ENCODE results near the gene KRT14. TPM values are rescaled to one million over a fixed set of nuclear protein-coding genes. Genes with fewer than 3 reads are reported as not detected.
"Not testable (repeated sequence)": the region's sequence is repeated elsewhere in the genome, so short reads cannot be mapped to it uniquely, and the experiment has no call there.

Gene KRT14
- total and polyA plus RNA-seq, 12 donors, result 0.30 TPM; not detected in 11

DNA sequence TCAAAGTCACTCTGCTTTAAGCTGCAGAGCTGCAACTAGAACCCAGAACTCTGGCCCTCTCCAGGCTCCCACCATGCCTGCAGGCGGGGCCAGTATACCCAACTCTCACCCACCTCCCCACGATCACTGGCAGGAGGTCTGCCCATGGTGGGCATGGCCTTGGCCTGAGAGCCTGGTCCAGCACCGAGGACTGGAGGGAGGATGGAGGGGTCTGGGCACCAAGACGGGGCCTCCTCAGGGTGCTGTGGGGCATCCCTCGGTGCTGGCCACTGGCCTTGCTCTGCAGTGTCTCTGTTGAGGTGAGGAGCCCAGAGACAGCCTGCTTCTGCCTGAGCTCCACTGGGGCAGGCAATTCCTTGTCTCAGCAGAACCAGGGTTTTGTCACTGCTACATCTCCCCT lies 27.4 kb upstream of the KRT14 start:
- Histone ChIP-seq H3K9me3 (no peaks in the 10 kb centered on the region), H3K27me3 (peaks cover 0 to 75% (median 40%) of the 10 kb centered on the region in 7 donors)

GRCh38 chr17:41613277-41614082 lies 26.8 kb upstream of the KRT14 start:
- Histone ChIP-seq H3K9me3 (no peaks in the 10 kb centered on the region), H3K27ac (no peak overlapping the region), H3K4me3 (no peak overlapping the region), H3K36me3 (no peaks in the 10 kb centered on the region), H3K4me1 (no peaks in the 10 kb centered on the region), H3K27me3 (peaks cover 0 to 72% (median 42%) of the 10 kb centered on the region in 7 donors)
- TF ChIP-seq, protein P1, sequence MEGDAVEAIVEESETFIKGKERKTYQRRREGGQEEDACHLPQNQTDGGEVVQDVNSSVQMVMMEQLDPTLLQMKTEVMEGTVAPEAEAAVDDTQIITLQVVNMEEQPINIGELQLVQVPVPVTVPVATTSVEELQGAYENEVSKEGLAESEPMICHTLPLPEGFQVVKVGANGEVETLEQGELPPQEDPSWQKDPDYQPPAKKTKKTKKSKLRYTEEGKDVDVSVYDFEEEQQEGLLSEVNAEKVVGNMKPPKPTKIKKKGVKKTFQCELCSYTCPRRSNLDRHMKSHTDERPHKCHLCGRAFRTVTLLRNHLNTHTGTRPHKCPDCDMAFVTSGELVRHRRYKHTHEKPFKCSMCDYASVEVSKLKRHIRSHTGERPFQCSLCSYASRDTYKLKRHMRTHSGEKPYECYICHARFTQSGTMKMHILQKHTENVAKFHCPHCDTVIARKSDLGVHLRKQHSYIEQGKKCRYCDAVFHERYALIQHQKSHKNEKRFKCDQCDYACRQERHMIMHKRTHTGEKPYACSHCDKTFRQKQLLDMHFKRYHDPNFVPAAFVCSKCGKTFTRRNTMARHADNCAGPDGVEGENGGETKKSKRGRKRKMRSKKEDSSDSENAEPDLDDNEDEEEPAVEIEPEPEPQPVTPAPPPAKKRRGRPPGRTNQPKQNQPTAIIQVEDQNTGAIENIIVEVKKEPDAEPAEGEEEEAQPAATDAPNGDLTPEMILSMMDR (IDR thresholded peaks at IDR 0.05), result no peak
- 89% methylated on average over 11 of the region's 11 CpGs for WGBS, 2 donors
- DNase-seq (no peak), ATAC-seq (no peak)
- intact Hi-C loops (cut with DNase I), result no loop called here

More for the DNA sequence above, 27.4 kb upstream of the KRT14 start:
- DNase-seq (no peak), ATAC-seq (no peak)
- WGBS, 2 donors, result 89% methylated on average over 5 of the region's 5 CpGs
- Histone ChIP-seq H3K4me1 (no peaks in the 10 kb centered on the region), H3K4me3 (no peak overlapping the region), H3K27ac (no peak overlapping the region), H3K36me3 (no peaks in the 10 kb centered on the region)
- TF ChIP-seq, protein P1 (IDR thresholded peaks at IDR 0.05), result no peak
- intact Hi-C loops (cut with DNase I), result no loop called here

DNA sequence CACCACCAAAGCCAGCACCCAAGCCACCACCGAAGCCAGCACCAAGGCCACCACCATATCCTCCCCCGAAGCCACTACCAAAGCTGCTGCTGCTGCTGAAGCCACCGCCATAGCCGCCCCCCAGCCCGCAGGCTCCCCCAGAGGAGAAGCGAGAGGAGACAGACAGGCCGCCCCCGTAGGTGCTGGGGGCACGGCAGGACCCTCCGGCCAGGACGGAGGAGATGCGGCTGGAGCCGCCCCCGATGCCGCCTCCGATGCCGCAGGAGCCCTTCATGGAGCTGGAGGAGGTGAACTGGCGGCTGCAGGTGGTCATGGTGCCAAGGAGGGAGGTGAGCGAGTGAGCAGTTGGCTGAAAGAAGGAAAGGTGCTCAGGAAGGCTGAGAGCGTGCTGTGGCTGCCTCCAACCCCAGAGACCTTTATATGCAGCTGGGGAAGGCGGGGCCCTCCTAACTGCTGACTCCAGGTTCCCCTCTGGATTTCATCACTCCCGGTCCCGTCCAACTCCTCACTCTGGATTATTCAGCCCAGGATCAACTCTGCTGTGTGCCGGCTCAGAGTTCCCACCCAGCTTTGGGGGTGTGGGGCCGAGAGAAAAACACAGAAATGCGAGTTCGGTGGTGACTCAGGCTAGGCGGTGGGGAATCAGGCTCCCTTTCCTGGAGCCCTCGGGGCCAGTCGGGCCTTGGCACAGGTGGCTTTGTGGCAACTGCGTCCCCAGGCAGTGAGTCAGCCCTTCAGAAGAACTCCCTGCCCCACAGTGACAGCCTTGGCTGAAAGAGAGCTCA lies 25.9 kb upstream of the KRT14 start, which contains the start of gene KRT16:
TSS of gene KRT16 (minus strand) at position 392 of the 785 bp plus-strand sequence. CDS start at position 313, 79 bp downstream.
- H3K27ac ChIP-seq; ATAC-seq; H3K9me3 ChIP-seq; H3K36me3 ChIP-seq; DNase-seq; H3K4me1 ChIP-seq; H3K4me3 ChIP-seq; intact Hi-C loops (cut with DNase I): not testable (repeated sequence)
- 75 to 78% methylated on average over 31 of the region's 31 CpGs for WGBS, 2 donors
- H3K27me3 ChIP-seq, result peaks cover 0 to 63% (median 34%) of the 10 kb centered on the region in 7 donors

GRCh38 chr17:41610965-41611640 lies 24.4 kb upstream of the KRT14 start:
- Histone ChIP-seq H3K4me3 (no peak overlapping the region), H3K27ac (no peak overlapping the region), H3K36me3 (no peaks in the 10 kb centered on the region), H3K27me3 (peaks cover 0 to 48% (median 19%) of the 10 kb centered on the region in 7 donors), H3K9me3 (peaks cover 0 to 19% (median 3%) of the 10 kb centered on the region in 11 donors), H3K4me1 (no peaks in the 10 kb centered on the region)
- intact Hi-C loops (cut with DNase I), result no loop called here
- 91% methylated on average over 25 of the region's 25 CpGs for WGBS, 2 donors
- DNase-seq (no peak), ATAC-seq (no peak)
- TF ChIP-seq, protein P1 (IDR thresholded peaks at IDR 0.05), result no peak
